Natural killer cell (primary cell): ENCODE measurements around the gene KCNA2. TPM values are rescaled to one million over a fixed set of nuclear protein-coding genes. Genes with fewer than 3 reads are reported as not detected.

Experiments used
- ATAC-seq, 3 donors: fragments of 150-1000 bp in 2 of 3; fragments of 200-7000 bp in 1 of 3; cut with Tn5 transposase; 1 replicate in 1 of 3; 2 replicates in 2 of 3; pipeline ENCODE4 v1.10.0; 2021; ENCODE audit warnings: mild to moderate bottlenecking in 2 of 3, moderate library complexity in 2 of 3
- DNase-seq, 2 donors: peaks; one replicate each; pipeline versions ENCODE4 v3.0.0 to v3.0.0-alpha.2; 2013 to 2021; ENCODE audit warnings: mixed read lengths in 1 of 2
- H3K27ac ChIP-seq: one replicate; pipeline ENCODE4 v1.5.1; 2013; ENCODE audit warnings: mild to moderate bottlenecking, low read length
- H3K27me3 ChIP-seq: one replicate; pipeline ENCODE4 v1.6.1; 2013; ENCODE audit warnings: low read length; ENCODE audit not compliant: control insufficient read depth, insufficient read depth
- H3K36me3 ChIP-seq: one replicate; pipeline ENCODE4 v1.6.1; 2013; ENCODE audit warnings: low read length; ENCODE audit not compliant: control insufficient read depth, insufficient read depth
- H3K4me1 ChIP-seq: one replicate; pipeline ENCODE4 v1.6.1; 2013; ENCODE audit warnings: low read length; ENCODE audit not compliant: control insufficient read depth, insufficient read depth
- H3K4me3 ChIP-seq: one replicate; pipeline ENCODE4 v1.5.1; 2013; ENCODE audit warnings: low read length
- H3K9me3 ChIP-seq: one replicate; pipeline ENCODE4 v1.6.1; 2013; ENCODE audit warnings: low read length; ENCODE audit not compliant: control insufficient read depth, insufficient read depth
- H3K27ac Mint-ChIP-seq, 2 donors: one replicate each; pipeline ENCODE4 v1.8.0; 2022; ENCODE audit warnings: mild to moderate bottlenecking in 2 of 2, mixed read lengths in 2 of 2, moderate library complexity in 1 of 2
- H3K27me3 Mint-ChIP-seq, 2 donors: one replicate each; pipeline ENCODE4 v1.8.0; 2022; ENCODE audit warnings: low read depth in 2 of 2, mixed read lengths in 2 of 2
- H3K36me3 Mint-ChIP-seq: one replicate; pipeline ENCODE4 v1.8.0; 2022; ENCODE audit warnings: mixed read lengths
- H3K4me1 Mint-ChIP-seq, 2 donors: one replicate each; pipeline ENCODE4 v1.8.0; 2022; ENCODE audit warnings: mixed read lengths in 2 of 2
- H3K4me3 Mint-ChIP-seq: one replicate; pipeline ENCODE4 v1.8.0; 2022; ENCODE audit warnings: mild to moderate bottlenecking, moderate library complexity, mixed read lengths
- H3K9me3 Mint-ChIP-seq, 2 donors: one replicate each; pipeline ENCODE4 v1.8.0; 2022; ENCODE audit warnings: mixed read lengths in 2 of 2
- WGBS: methylation state at CpG from one replicate; pipeline ENCODE4 v1.1.7; 2013; ENCODE audit warnings: missing lambda C conversion rate; ENCODE audit not compliant: insufficient coverage; 5-methylcytosine and 5-hydroxymethylcytosine counted together
- intact Hi-C: fragments of 100-400 bp; cut with micrococcal nuclease; formaldehyde crosslinking; loops from one replicate; pipeline ENCODE4 v1.14.2; 2022
- total RNA-seq, 4 donors: library from RNA; stranded (reverse); fragments of 120-200 nt in 1 of 4; gene quantifications; one replicate each; pipeline versions ENCODE4 v1.2.3 to v1.2.4, GENCODE V29; 2013 to 2022
- TF ChIP-seq, protein P1 (sequence below): fragments of 200-600 bp; IDR thresholded peaks from one replicate; pipeline ENCODE4 v1.8.0; 2022; ENCODE audit warnings: antibody characterized with exemption

Gene KCNA2
- total RNA-seq, 3 donors from 2014 or later (not counting 1 experiment from before 2014, with no cell fraction given): 0.07 to 2.6 (median 0.26) TPM

- Mint-ChIP-seq H3K9me3 (peaks cover 2 to 6% of the 10 kb centered on the region in 2 donors), H3K4me3 (no peak overlapping the region), H3K27ac (no peak overlapping the region), H3K4me1 (peaks cover 42 to 44% of the 10 kb centered on the region in 2 donors), H3K36me3 (no peaks in the 10 kb centered on the region), H3K27me3 (no peaks in the 10 kb centered on the region)
- intact Hi-C loops: no loop called here
- Histone ChIP-seq H3K4me1 (peaks cover 53% of the 10 kb centered on the region), H3K27ac (no peak overlapping the region), H3K27me3 (no peaks in the 10 kb centered on the region), H3K4me3 (no peak overlapping the region), H3K9me3 (no peaks in the 10 kb centered on the region), H3K36me3 (no peaks in the 10 kb centered on the region)
- 53% methylated on average over 4 of the region's 4 CpGs for WGBS
- no peak for ATAC-seq
- TF ChIP-seq, protein P1, sequence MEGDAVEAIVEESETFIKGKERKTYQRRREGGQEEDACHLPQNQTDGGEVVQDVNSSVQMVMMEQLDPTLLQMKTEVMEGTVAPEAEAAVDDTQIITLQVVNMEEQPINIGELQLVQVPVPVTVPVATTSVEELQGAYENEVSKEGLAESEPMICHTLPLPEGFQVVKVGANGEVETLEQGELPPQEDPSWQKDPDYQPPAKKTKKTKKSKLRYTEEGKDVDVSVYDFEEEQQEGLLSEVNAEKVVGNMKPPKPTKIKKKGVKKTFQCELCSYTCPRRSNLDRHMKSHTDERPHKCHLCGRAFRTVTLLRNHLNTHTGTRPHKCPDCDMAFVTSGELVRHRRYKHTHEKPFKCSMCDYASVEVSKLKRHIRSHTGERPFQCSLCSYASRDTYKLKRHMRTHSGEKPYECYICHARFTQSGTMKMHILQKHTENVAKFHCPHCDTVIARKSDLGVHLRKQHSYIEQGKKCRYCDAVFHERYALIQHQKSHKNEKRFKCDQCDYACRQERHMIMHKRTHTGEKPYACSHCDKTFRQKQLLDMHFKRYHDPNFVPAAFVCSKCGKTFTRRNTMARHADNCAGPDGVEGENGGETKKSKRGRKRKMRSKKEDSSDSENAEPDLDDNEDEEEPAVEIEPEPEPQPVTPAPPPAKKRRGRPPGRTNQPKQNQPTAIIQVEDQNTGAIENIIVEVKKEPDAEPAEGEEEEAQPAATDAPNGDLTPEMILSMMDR: no peak
- peak in 1 of 2 donors; percentile 36 for DNase-seq
Observed at GRCh38 chr1:110643879-110644472, 37.8 kb upstream of the KCNA2 start.

DNA sequence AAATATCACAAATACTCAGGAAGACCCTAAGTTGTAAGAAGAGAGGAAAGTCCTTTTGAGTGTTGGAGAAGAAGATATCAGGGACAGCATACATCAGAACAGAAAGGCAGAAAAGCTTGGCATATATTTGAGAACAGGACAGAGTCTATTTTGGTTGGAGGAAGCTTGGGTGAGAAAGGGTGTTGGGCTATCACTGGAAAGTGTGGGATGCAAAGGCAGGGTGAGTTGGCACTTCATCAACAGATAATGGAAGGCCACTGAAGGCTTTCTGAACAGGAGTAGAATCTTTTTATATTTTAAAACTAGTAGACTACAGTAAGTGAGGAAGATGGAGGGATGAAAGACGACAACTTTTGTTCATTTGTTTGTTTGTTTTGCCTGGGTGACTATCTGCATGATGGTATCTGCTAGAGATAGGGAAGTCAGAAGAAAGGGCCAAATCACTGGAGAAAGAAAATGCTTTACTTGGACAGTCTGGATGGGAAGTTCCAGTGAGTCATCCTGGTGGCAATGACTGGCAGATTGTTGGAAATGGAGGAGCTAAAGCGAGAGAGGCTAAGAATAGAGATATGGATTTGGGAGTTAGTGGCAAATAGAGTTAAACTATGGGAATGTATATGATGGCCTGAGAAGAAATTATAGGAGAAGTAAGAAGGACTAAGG, 33.7 kb upstream of the KCNA2 start:
- Mint-ChIP-seq H3K9me3 (peaks cover 2 to 6% of the 10 kb centered on the region in 2 donors), H3K27ac (peak overlapping the region in 1 of 2 donors; percentile 30), H3K36me3 (no peaks in the 10 kb centered on the region), H3K4me3 (peak overlapping the region; percentile 29), H3K27me3 (no peaks in the 10 kb centered on the region), H3K4me1 (peaks cover 73 to 76% of the 10 kb centered on the region in 2 donors)
- H3K4me3 ChIP-seq: no peak overlapping the region
- H3K4me1 ChIP-seq: peaks cover 77% of the 10 kb centered on the region
- ATAC-seq (no peak), DNase-seq (peak in 1 of 2 donors; percentile 12)
- no peaks in the 10 kb centered on the region for H3K9me3 ChIP-seq
- 93% methylated on average over 2 of the region's 2 CpGs for whole genome bisulfite sequencing
- intact Hi-C loops: no loop called here
- no peak overlapping the region for H3K27ac ChIP-seq
- no peaks in the 10 kb centered on the region for H3K36me3 ChIP-seq
- H3K27me3 ChIP-seq: no peaks in the 10 kb centered on the region
- TF ChIP-seq, protein P1: no peak

DNA sequence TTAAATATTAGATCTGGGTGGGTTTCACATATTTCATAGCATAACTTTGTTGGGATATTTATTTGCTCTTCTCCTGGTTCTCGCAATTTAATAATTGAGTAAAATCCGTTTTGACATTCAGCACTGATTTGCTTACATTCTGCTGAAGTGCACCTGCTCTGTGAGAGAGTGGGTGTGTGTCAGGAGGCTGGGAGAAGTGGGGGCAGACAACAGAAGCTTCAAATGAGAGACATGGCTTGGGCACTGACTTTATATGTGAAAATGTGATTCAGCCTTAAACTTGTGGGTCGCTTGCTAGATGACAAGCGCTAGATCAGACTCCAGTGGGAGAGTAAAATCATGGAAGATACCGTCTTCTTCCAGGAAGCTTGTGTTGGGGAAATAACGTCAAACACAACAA, 32.4 kb upstream of the KCNA2 start:
- Histone ChIP-seq H3K4me3 (no peak overlapping the region), H3K36me3 (no peaks in the 10 kb centered on the region), H3K9me3 (no peaks in the 10 kb centered on the region), H3K4me1 (peaks cover 80% of the 10 kb centered on the region), H3K27me3 (no peaks in the 10 kb centered on the region), H3K27ac (no peak overlapping the region)
- 91% methylated on average over 6 of the region's 6 CpGs for WGBS
- TF ChIP-seq, protein P1: no peak
- peak in 1 of 2 donors; percentile 11 for DNase-seq
- no peaks in the 10 kb centered on the region for H3K36me3 Mint-ChIP-seq
- no peak overlapping the region for H3K27ac Mint-ChIP-seq
- H3K4me1 Mint-ChIP-seq: peaks cover 74 to 76% of the 10 kb centered on the region in 2 donors
- no peak overlapping the region for H3K4me3 Mint-ChIP-seq
- ATAC-seq: no peak
- H3K27me3 Mint-ChIP-seq: no peaks in the 10 kb centered on the region
- intact Hi-C loops: no loop called here
- H3K9me3 Mint-ChIP-seq: peaks cover 2 to 6% of the 10 kb centered on the region in 2 donors
